Fibroblast of upper back skin (primary cell): ENCODE data around the gene CD300A.

ENCODE experiments used
- DNase-seq: peaks from one replicate; pipeline ENCODE4 v3.0.0-alpha.2; 2013

The CD300A gene

DNA sequence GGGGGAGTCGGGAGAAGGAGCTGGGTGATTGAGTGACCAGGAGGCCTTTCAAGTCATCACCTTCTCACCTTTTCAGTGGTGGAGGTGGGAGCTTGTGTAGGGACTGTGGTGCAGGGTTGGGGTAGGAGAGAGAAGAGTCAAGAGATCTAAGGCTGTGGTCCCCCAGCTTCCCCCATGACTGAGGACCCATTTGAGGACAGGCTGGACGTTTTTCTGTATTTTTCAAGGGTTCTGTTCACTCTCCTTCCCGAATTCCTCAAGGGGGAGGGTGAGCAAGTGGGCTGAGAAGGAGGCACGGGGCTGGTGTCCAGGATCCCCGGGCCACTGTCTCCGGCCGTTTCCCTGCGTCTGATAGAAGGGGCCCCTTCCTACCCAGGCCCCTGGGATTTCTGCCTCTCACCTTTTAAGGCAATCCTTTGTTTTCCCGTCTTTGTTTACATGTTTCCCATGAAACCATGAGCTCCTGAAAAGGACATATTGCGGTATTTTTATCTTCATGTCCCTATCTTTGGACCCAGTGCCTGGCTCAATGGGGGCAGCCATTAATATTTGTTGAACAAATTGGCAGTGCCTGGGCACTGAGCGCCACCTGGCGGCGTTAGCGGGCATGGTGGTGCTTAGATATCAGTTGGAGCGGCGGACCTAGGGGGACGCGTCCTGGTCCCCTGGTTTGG lies 9.2 kb upstream of the CD300A start:
- DNase-seq: peak; percentile 54

DNA sequence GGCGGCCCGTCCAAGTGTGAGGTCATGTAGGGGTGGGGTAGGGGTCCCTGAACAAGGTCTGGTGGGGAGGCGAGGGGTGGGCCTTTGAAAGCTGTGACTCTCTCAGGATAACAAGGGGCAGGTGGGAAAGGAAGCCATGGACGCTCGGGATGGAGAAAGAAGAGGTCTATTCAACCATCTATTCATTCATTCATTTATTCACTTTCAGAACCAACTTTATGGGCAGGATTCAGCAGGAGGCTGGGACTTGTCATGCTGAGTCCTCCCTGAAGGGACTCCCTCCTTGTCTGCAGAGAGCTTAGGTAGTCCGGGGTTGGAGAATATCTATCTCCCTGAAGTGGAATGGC lies 8.6 kb upstream of the CD300A start:
- DNase-seq: no peak

DNA sequence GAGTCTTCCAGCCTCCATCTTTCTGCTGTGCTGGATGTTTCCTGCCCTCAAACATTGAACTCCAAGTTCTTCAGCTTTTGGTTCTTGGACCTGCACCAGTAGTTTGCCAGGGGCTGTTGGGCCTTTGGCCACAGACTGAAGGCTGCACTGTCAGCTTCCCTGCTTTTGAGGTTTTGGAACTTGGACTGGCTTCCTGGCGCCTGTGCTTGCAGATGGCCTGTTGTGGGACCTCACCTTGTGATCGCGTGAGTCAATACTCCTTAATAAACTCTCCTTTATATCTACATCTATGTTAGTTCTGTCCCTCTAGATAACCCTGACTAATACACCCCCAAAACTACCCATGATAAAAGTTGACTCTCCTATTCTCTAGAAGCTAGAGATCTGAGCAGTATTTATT lies 7.6 kb upstream of the CD300A start:
- no peak for DNase-seq

DNA sequence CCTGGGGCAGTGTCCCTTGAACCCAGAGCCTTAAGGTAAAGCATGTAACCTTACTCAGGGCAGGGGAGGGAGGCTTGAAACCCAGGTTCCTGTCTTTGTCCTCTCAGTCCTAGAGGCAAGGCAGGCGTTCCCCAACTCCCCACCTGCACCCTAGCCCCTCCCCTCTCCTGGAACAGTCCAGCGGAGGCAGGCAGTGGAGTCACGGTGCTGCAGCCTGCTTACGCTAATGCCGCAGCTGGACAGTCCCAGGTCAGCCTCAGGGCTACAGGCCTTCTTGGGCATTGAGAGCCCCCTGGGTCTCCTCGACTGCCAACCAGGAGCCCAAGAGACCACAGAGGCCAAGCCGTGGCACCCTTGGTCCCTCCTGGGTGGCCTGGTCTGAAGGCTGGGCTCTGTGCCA lies 6.8 kb upstream of the CD300A start:
- no peak for DNase-seq

DNA sequence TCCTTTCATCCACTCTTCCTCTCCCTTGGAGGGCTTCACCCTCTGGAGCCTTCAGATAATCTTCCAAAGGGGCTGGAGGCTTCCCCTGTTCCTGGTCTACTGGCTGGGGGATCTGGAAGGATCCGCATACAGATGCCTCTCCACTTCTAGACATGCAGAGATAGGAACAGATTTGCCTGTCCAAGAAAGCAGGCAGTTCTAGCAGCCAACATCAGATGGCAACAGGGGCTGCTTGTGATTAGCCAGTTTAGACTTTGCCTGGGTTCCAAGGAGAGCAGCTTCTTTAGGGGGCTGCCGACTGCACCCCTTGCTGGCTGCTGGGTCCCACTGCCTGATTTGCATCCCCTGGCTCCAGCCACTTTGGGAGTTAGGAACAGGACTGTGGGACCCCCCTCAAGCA lies 6.2 kb upstream of the CD300A start:
- DNase-seq: no peak

DNA sequence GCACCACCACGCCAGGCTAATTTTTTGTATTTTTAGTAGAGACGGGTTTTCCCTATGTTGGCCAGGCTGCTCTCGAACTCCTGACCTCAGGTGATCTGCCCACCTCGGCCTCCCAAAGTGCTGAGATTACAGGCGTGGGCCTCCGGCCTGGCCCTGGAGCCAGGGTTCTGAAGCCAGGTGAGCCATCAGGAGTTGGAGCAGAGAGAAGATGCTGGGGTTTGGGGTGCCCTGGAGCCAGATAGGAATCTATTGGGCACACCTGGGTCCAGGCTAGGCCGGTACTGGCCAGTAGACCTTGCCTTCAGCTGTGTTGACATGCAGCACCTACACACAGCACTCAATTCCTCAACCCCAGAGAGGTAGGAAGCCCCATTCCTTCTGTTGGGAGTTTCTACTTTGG lies 5.4 kb upstream of the CD300A start:
- no peak for DNase-seq

DNA sequence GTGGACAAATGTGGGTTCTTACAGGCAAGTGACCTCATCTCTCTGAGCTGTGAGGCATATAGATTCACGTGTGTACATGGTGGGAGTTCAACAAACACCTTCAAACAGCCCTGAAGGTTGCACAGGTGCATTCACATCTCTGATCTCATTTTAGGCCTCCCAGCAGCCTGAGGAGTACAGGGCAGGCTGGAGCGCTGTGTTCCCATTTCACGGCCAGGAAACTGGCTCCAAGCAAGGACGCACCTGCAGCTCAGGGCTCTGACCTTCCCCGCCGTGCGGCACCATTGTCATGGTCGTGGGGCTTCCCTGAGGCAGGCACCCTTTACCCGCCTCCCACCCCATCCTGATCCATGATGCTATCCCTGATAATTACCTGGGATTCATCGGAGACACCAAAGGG lies 4.8 kb upstream of the CD300A start:
- DNase-seq: no peak

DNA sequence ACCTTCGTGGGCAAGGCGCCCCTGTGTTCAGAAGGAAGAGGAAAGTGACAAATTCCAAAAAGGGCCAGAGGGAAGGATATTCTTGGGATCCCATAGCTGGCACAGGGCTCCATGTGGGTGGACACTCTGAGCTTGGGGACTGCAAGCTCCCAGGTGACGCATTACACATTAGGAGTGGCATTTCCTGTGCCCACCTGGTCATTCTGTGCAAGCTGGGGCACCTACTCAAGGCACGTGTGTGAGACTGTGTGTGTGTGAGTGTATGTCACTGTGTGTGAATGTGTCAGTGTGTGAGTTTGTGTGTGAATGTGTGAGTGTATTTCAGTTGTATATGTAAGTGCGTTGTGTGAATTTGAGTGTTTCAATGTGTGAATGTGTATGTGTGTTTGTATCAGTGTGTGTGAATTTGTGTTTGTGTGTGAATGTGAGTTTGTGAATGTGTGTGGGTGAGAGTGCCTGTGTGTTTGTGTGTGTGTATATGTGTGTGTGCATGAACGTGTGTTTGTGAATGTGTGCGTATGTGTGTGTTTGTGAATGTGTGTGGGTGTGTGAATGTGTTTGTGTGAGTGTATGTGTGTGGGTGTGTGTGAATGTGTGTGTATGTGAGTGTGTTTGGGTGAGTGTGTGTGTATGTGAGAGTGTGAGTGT lies 1.6 kb upstream of the CD300A start:
- DNase-seq: no peak

DNA sequence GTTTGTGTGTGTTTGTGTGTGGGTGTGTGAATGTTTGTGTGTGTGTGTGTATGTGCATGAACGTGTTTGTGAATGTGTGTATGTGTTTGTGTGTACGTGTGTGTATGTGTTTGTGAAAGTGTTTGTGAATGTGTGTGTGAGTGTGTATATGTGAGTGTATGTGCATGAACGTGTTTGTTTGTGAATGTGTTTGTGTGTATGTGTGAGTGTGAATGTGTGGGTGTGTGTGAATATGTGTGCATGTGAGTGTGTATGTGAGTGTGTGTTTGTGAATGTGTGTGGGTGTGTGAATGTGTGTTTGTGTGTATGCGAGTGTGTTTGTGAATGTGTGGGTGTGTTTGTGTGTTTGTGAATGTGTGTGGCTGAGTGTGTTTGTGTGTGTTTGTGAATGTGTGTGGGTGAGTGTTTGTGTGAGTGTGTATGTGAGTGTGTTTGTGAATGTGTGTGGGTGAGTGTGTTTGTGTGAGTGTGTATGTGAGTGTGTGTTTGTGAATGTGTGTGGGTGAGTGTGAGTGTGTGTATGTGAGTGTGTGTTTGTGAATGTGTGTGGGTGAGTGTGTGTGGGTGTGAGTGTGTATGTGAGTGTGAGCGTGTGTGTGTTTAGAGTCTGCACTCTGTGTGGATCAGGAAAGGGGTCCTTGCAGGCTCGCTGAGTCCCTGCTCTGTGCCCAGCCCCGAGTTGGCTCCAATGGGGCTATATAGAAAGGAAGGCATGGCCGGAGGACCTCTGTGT lies 890 bp upstream of the CD300A start:
- no peak for DNase-seq

DNA sequence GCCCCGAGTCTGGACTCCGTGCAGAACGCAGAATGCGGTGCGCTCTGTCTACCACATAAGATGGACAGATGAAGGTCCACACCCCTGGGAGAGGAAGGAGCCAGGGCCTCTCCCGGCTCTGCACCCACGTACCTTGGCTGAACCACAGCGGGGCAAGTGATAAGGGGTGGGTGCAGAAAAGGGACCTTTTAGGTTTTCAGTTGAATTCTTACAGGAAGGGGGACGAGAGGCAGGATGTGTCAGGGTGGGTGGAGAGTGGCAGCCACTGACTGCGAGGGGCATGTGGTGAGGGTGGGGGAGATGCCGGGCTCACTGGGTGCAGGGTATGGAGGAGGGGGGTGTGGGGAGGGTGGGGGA lies 372 bp downstream of the CD300A start:
- DNase-seq: no peak

DNA sequence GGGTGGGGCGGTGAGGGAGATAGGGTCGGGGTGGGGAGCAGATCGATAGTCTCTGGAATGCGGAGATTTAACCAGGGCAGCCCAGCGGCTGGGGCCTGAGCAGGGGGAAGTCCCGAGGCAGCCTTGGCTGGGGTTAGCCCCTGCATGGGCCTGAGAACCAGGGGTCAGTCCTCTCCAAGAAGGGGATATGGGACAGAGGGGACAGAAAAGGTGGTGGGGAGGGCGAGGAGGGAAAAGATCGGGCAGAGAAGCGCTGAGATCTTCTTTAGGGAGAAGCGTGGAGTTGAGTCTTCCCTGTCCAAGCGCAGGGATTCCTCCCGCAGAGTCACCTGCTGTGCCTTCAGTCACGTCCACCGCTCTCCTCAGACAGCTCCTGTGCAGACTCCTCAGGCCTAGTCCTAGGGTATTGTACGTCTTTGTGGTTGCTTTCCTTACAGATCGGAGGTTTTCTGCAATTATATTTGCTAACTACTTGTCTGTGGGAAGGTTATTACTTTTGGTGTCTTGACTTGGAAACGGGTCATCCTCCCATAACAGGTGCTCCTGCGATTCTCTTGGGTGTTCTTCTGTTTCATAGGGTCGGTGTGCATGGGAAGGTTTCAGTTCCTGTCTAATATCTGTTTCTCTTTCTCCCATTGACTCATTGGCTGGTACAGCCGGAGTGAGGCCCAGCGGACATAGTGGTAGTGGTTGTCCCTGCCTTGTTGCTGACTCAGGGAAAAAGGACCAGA lies 952 bp downstream of the CD300A start:
- DNase-seq: no peak

DNA sequence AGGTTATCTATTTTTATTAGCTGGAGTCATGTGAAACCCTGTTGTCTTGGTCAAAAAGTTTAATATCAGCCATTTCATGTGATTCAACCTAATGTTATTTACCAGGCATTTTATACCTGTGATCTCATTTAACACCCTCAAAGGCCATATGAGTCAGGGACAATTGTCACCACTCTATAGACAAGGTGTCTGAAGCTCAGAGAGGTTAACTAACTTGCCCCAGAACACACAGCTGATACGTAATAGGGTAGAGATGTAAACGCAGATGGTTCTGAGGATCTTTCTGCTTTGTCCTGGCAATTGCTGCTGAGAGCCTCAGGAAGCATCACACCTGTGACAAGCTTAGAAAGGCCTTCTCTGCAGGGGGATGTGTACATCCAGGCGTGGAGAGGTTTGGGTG lies 4.9 kb downstream of the CD300A start:
- no peak for DNase-seq

DNA sequence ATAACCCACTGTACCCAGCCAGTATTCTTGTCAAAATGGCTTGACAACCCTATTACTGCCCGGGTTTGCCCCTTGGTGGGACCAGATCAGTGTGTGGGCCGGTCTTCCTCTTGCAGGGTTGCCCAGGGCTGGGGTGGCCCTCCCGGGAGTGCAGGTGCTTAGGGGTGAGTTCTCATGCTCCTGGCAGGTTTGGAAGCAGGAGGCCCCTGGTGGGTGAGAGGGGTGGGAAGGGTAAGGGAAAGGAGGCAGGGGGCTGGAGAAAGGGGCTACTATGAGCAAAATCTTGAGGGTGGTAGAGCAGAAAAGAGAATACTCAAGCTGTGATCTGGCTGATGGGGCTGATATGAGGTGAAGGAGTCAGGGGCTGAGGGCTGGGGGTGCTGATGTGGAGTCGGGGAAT lies 6.5 kb downstream of the CD300A start:
- DNase-seq: no peak

DNA sequence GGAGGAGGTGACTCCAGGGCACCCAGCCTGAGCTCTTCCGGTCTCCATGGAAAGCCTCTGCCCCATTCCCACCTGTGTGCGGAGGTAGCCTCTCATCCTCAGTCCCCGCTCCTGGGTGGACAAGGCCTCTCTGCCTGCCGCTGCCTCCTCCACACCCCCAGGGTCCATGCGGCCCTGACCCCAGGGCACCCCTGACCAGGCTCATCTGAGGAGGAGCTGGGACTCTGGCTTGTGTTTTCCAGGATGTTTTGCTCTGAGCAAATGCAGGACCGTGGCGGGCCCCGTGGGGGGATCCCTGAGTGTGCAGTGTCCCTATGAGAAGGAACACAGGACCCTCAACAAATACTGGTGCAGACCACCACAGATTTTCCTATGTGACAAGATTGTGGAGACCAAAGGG lies 6.9 kb downstream of the CD300A start:
- DNase-seq: no peak

DNA sequence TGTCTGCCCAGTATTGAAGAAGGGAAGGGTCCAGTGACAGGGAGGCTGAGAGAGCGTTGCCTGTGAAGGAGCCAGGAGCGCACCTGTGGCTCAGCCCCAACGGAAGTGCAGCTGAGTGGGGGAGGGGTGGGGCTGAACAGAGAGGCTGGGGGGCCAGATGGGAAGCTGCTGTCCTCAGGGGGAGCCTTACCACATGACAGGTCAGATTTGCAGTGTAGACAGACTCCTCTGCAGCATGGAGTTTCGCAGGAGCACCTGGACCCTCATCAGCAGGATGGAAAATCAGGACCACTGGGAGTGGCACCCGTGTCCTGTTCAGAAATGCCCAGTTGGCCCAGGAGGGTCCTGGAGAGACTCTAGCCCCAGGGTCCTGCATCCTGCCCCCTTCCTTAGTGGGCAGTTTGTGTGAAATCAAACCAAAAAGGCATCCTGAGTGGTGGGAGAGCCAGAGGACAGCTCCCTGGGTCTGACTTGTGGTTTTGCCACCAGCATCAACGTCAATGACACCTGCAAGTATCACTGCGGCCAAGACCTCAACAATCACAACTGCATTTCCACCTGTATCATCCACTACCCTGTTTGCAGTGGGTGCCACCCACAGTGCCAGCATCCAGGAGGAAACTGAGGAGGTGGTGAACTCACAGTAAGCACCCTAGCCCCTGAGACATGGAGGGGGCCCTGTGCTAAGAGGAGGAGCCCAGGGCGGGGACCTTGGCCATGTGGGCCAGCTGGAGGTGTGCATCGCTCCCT lies 7.8 kb downstream of the CD300A start:
- DNase-seq: no peak

DNA sequence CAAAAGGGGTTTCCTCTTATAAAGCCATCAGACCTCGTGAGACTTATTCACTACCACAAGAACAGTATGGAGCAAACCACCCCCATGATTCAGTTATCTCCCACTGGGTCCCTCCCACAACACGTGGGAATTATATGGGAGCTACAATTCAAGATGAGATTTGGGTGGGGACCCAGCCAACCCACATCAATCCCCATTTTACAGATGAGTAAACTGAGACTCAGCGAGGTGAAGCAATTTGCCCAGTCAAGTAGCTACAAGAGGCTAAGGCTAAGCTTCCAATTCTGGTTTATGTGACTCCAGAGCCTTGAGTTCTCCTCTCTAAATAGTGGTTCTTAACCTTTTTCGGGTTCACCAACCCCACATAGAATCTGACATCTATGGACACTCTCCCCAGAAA lies 8.8 kb downstream of the CD300A start:
- no peak for DNase-seq

DNA sequence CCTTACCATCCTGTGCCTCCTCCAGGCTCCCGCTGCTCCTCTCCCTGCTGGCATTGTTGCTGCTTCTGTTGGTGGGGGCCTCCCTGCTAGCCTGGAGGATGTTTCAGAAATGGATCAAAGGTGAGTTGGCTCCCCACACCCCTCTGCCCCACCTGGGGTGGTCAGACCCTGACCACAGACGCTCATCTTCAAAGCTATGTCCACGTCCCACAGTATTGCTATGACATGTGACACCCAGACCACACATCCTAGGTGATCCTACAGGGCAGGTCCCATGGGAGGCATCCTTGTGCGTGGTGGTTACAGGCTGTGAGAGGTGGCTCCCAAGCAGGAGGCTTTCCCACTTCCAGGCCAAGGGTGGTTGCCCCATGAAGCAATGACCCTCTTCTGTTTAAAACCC lies 11.0 kb downstream of the CD300A start:
- DNase-seq: no peak

DNA sequence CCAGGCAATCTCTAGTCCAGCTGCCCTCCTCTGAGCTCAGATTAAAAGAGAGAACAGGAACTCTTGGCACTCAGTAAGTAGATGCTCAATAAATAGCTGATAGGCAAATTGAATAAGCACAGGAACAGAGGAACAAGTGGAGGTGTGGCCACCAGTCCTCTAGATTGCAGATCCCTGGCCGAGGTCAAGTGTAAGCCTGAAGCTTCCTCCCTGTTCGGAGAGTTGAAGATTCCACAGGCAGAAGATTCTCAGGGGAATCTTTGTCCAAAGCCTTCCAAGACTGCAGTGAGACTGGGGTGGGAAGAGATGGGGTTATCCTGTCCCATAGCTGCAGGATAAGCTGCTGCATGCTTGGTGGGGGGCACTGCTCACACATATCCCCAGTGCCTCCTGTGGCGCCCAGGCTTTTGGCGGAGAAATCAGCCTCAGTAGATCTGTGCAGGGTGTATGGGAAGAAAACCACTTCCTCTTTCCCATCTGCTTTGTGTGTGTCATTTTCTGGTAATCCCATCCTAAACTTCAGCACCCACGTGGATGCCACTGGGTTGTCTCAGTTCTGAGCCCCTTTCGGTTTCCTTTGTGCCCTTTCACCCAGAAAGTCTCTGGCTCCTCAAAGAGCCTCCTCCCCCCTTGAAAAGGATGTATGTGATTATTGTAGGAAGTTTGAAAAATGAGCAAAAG lies 12.1 kb downstream of the CD300A start:
- DNase-seq: no peak

DNA sequence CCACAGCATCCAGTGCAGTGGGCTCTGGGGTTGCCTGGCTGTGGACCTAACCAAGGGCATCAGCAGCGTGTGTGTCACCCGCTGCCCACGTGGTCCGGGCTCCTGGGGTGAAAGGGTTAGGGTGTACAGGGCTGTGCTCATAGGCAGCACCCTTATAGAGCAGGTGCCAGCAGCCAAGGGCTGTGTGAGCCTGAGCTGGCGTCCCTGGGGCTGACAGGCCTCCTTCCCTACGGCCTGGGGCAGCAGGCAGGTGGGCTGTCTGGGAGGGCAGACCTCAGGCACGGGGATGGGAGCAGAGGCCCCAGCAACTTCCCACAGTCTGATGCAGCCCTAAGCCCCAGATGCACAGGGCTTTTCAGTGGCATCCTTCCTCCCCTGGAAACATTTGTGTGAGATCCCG lies 13.9 kb downstream of the CD300A start:
- DNase-seq: no peak

DNA sequence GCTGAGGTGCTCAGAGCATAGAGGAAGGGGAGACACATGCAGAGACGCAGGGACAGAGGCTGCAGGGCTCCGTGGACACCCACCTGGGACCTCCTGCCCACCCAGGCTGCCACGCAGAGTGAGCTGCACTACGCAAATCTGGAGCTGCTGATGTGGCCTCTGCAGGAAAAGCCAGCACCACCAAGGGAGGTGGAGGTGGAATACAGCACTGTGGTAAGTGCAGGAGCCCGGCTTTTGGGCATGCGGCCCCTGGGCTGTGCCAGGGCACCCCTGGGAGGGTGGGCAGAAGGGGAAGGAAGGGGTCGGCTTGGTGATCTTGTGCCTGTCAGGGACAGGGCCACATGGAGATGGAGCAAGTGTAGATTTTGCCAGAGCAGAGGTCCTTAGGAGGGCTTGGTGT lies 15.2 kb downstream of the CD300A start:
- DNase-seq: no peak

DNA sequence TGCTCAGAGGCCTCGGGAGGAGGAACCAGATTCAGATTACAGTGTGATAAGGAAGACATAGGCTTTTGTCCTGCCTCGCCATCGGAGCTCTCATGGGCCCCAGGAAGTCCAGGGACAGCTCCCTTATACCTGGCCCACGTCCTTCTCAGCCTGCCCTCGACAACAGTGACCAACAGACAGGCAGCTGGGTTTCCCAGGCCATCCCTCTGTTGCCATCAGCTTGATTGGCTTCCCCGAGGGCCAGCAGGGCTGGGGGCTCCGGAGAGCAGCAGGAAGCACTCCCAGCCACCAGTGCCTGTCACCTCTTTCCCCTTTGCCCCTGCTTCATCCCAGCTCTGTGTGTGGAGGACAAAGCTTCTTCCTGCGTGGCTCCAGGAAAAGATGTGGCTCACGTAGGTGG lies 17.6 kb downstream of the CD300A start:
- no peak for DNase-seq

DNA sequence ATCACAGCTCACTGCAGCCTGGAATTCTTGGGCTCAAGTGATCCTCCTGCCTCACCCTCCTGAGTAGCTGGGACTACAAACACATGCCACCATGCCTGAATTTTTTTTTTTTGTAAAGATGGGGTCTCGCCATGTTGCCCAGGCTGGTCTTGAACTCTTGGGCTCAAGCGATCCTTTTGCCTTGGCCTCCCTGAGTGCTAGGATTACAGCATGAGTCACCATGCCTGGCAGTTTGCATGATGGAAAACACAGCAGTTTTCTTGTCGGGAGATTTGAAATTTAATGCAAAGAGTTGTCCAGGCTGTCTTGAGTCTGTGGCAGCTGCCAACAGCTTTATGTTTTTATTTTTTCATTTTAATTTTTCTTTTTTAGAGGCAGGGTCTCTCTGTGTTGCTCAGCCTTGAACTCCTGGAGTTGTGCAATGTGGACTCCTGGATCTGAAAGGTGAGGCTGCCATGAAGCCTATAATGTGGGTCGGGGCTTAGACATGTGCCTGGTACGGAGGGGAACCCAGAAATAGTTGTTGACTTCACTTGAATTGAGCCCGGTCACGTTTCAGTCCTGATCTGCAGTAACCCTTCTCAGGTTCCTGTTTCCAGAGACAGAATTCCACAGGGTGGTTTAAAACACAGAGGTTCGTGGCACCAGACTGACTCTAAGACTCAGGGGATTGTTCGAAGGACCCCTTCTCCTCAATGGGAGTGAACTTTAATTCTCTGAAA lies 18.7 kb downstream of the CD300A start:
- DNase-seq: no peak
